GM18861 (cell line): ENCODE measurements around the gene FXYD5.
"Not testable (repeated sequence)": the region's sequence is repeated elsewhere in the genome, so short reads cannot be mapped to it uniquely, and the experiment has no call there.

Experiments used
- ATAC-seq: cut with Tn5 transposase; IDR thresholded peaks from one replicate; pipeline ENCODE4 v1.9.1; 2021; ENCODE audit not compliant: unreplicated experiment

The FXYD5 gene

GRCh38 chr19:35119578-35120155, 34.9 kb upstream of the FXYD5 start:
- no peak for ATAC-seq

GRCh38 chr19:35120492-35120891, 34.0 kb upstream of the FXYD5 start:
- no peak for ATAC-seq

DNA sequence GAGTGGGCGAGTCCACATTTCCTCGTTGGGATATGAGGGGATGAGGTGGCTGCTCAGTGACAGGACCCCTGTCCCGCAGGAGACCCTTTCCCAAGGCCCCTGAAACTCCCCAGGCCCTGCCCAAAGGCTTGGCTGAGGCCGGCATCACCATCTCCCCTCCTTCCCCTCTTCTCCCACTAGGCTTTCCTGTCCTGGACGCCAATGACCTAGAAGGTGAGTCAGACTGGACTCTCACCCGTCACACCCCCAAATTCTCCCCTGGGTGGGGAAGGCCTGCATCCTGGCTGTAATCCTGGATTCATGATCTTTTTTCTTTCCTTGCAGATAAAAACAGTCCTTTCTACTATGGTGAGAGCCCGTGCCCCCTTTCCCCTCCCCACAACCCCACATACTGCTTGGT, 33.6 kb upstream of the FXYD5 start:
- ATAC-seq, result no peak

DNA sequence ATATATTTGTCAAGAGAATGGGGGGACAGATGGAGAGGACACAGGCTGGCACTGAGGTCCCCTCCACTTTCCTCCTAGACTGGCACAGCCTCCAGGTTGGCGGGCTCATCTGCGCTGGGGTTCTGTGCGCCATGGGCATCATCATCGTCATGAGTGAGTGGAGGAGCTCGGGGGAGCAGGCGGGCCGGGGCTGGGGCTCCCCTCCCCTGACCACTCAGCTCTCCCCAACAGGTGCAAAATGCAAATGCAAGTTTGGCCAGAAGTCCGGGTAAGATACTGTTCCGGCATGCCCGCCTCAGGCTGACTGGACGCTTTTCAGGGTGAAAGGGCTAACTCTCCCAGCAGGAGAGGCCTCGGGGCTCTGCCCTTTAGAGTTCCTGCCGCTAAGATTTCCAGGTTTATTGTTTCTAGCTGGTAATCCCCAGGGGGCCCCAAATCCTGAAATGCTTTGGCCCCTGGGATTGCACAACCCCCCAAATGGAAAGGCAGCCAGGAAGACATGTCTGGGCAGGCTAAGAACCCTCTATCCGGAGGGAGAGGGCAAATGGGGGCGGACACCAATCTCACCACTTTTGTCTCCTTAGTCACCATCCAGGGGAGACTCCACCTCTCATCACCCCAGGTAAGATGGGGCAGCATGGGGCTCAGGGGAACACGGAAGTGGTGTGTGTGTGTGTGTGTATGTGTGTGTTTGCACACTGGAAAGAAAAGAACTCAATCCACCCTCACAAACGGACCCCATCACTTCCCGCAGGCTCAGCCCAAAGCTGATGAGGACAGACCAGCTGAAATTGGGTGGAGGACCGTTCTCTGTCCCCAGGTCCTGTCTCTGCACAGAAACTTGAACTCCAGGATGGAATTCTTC, 31.6 kb upstream of the FXYD5 start:
- no peak for ATAC-seq

DNA sequence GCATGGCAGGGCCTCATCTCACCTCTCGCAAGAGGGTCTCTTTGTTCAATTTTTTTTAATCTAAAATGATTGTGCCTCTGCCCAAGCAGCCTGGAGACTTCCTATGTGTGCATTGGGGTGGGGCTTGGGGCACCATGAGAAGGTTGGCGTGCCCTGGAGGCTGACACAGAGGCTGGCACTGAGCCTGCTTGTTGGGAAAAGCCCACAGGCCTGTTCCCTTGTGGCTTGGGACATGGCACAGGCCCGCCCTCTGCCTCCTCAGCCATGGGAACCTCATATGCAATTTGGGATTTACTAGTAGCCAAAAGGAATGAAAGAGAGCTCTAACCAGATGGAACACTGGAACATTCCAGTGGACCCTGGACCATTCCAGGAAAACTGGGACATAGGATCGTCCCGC, 31.0 kb upstream of the FXYD5 start:
- ATAC-seq, result no peak

DNA sequence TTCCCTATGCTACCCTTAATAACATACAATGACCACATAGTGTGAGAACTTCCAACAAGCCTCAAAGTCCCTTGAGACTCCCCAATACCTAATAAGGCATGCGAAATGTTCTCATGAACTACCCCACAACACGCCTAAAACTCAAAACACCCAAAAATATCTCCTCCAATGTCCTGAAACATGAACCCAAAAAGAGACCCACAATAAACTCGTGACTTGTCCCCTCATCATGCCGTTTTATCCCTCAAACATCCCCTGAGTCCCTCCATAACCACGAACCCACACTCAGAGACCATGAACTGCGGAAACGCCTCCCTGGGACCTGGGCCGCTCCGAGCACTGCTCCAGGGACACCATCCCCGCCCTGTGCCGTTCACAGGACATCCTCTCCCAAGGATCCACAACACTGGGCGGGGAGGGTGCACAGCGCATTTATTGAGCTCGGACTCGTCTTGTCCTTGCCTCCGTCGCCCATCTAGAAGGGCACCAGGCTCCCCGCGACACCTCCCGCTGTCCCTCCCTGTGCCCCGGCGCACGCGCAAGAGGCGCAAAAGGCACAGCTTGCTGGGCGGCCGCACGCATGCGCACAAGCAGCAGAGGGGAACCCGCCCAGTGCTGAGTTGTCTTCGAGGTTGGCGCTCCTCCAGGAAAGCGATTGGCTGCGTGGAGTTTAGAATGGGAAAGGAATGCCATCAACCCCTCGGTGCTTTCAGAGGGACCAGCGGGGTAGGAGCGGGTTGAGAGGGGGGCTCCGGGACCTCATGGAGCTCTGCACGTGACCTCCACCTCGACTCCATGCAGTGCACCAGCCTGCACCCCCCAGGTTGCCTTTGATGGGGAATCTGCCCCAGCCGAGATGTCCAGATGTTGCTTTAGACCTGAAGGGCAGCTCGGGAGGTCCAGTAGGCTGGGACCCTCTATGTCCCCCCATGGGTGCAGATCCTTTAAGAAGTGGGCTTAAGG, 30.2 kb upstream of the FXYD5 start:
- peak; percentile 62 for ATAC-seq

DNA sequence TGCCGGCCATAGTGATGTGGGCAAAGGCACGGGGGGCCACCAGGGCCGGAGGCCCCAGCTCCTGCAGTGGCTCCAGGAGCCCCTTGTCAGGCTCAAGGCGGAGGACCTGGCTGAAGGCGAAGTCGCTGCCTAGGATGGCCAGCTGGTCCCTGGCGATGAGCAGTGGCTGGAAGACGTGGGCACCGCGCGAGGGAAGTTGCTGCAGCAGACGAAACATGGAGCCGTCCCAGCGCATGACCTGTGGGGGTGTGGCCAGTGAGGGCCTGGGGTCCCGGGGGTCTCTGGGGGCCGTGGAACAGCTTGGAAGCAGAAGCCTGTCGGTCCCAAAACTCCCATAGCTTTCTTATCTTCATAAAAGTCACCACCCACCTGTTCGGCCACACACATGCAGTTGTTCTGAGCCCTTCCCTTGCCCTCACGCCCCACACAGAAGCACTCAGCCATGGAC, 29.2 kb upstream of the FXYD5 start:
- ATAC-seq, result no peak

DNA sequence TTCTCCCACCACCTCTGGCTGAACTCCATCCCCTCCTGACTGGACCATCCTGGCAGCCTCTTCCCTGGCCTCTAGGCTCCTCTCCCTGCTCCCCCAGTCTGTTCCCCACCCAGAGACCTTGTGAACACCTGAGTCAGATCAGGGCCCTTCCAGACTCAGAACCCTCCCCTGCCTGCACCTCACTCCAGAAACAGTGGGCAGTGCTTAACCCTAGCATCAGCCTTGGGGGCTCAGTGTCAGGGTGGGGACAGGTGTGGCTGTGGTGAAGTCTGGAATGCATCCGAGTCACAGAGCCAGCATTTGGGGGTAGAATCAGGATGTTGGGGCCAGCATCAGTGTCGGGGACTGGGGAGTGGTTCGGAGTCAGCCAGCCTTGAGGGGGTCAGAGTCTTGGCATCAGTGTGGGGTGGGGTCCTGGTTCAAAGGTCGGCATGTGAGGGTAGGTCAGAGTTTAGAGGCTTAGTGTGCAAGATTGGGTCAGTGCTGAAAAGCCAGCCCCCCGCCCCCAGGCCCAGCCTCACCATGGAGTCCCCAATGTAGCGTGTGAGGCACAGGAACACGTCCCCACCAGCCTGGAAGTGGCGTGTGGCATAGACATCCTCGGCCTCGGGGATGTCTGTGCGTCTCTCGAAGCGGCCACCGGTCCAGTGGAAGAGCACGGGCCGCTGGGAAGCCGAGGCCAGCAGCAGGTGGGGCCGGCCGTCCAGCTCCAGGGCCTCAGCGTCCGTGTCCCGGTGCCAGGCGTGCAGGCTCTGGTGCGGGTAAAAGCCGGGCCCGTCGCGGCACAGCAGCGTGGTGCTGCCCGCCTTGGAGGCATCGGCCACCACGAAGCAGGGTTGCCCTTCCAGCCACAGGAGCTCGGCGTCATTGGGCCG, 28.5 kb upstream of the FXYD5 start:
- ATAC-seq, result no peak

GRCh38 chr19:35126624-35126959, 27.9 kb upstream of the FXYD5 start:
- no peak for ATAC-seq

DNA sequence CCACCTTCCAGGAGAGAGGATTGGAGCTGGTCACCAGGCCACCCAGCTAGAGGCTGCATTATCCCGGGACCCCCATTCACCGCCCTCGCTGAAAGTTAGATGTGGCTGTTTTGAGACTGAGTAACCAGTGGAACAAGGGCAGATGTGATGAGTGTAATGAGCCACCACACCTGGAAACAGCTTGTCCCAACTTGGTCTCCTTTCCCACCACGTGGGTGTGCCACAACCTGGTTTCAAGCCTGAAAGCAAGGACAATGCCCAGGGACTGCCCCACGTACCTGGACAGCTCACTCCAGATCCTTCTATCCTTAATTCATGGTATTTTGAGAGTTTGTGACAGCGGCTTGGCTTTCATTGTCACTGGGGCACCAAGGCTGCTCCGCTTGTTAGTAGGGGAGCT, 26.7 kb upstream of the FXYD5 start:
- no peak for ATAC-seq

GRCh38 chr19:35128398-35129057, 26.0 kb upstream of the FXYD5 start:
- ATAC-seq, result no peak

- not testable (repeated sequence) for ATAC-seq
Measured at GRCh38 chr19:35129724-35130274, 24.7 kb upstream of the FXYD5 start.

DNA sequence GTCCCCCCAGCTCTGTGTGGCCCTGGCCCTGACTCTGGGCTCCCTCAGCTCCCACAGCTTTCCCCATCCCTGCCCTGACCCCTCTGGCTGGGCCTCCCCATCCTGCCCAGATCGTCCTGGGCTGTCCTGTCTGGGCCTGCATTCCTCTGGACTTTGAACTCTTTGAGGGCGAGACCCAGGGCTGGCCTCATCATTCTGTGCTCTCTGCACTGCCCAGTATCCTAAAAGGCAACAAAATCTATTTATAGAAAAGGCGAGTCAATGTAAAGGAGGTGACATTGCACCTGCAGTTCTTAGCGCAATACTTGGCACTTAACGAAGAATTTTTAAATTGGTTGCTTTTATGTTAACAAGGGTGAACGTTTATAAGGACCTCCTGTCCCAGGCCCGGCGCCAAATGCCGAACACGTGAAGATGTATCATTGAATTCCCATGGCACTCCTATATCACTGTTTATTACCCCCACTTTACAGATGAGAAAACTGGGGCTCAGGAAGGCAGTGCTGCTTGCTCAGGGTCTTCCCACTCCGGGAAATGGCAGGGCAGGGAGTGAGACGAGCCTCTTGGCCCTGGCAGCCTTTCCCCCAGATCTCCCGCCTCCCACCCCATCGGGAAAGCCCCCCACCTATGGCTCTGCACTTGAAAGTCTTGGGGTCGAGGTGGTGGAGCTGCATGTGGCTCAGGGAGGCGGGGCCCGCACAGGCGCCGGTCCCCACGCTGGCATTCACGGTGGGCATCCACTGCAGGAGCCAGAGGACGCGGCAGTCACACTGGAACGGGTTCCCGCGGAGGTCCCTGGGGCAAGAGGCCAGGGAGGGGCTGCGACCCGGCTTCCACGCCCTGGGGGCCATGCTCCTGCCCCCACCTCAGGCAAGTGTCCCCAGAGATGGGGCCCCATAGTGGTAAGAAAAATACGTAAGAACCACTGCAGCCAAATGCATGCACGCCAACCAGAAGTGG, 23.5 kb upstream of the FXYD5 start:
- ATAC-seq, result no peak

DNA sequence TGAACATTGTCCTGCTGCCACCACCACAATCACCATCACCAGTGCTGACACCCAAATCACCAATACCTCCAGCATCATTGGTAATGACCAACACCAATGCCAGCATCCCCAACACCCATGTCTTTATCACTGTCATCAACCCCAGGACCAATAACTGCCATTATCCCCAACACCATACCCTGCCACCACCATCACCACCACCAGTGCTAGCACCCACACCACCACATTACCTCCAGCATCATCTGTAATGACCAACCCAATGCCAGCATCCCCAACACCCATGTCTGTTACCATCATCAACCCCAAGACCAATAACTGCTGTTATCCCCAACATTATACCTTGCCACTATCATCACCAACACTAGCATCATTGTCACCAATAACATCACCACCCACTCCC, 22.3 kb upstream of the FXYD5 start:
- ATAC-seq, result no peak

DNA sequence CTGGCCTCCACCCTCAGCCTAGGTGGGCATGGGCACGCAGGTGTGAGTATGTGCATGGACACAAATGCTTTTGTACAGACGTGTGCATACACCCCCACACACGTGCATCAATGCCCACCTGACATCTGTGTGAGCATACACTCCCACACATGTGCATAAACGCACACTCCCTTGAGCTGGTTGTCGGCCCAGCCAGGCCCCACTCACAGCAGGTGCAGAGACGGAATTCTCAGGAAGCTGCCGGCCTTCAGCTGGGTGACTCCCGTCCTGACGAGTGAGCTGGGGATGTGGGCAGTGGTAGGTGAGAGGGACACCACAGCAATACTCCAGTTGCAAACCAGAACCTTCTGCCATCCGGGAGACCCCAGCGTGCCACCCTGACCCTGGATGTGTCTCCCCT, 20.7 kb upstream of the FXYD5 start:
- ATAC-seq, result no peak

- no peak for ATAC-seq
Measured at GRCh38 chr19:35134601-35135242, 19.8 kb upstream of the FXYD5 start, which contains the start of gene LGI4. TSS of gene LGI4 (minus strand) at chr19:35135059. CDS start at chr19:35134680, 379 bp downstream.

DNA sequence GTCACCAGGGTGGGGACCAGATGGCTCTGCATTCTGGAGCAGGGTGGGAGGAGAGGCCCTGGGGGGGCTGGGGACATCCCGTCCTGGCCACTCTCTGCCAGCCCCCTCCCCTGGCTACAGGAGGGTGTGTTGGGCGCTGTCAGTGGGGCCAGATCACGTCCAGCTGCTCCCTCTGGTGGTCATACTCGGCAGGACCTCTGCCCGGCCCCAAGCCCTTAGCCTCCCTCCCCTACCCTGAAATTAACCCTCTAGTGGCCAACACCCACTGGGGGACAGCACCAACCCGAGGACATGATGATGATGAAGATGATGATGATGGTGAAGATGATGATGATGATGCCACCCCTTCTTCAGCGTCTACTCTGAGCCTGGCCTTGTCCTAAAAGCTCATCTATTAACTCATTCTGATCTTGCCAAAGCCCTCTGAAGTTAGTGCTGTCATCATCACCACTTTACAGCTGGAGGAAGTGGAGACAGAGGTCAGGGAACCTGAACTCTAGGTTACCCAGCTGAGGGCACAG, 19.1 kb upstream of the FXYD5 start:
- no peak for ATAC-seq

- ATAC-seq, result no peak
Measured at GRCh38 chr19:35136231-35136630, 18.3 kb upstream of the FXYD5 start.
